ENCODE data around the gene KCTD2.

Gene KCTD2

GRCh38 chr17:75103601-75104554, 56.9 kb downstream of the KCTD2 start:
- Histone ChIP-seq H2AFZ (no peak overlapping the region), H3K79me2 (no peaks in the 10 kb centered on the region), H3K36me3 (ENCODE audit: control insufficient read depth, insufficient read depth, low read length) (no peaks in the 10 kb centered on the region), H3K9ac (no peak overlapping the region), H3K4me3 (ENCODE audit: low read depth, low read length) (no peak overlapping the region), H3K4me1 (peaks cover 3% of the 10 kb centered on the region), H3K27ac (no peak overlapping the region), H3K27me3 (ENCODE audit: control insufficient read depth, insufficient read depth, low read length) (no peaks in the 10 kb centered on the region), H3K4me2 (ENCODE audit: low read length) (no peak overlapping the region), H3K9me3 (ENCODE audit: control insufficient read depth, low read length) (no peaks in the 10 kb centered on the region)
- no peak for TF ChIP-seq CTCF (IDR thresholded peaks at IDR 0.05)

GRCh38 chr17:75105126-75106080, 58.4 kb downstream of the KCTD2 start:
- H3K27ac ChIP-seq: peak overlapping the region; percentile 19

GRCh38 chr17:75108193-75108592, 61.2 kb downstream of the KCTD2 start:
- H3K4me1 ChIP-seq: peaks cover 11% of the 10 kb centered on the region
- no peak overlapping the region for H3K4me3 ChIP-seq (ENCODE audit: low read depth, low read length)
- H3K79me2 ChIP-seq: no peaks in the 10 kb centered on the region
- no peak for TF ChIP-seq CTCF (IDR thresholded peaks at IDR 0.05)
- no peaks in the 10 kb centered on the region for H3K9me3 ChIP-seq (ENCODE audit: control insufficient read depth, low read length)
- H3K36me3 ChIP-seq (ENCODE audit: control insufficient read depth, insufficient read depth, low read length): no peaks in the 10 kb centered on the region
- no peak overlapping the region for H3K4me2 ChIP-seq (ENCODE audit: low read length)
- no peaks in the 10 kb centered on the region for H3K27me3 ChIP-seq (ENCODE audit: control insufficient read depth, insufficient read depth, low read length)
- H3K9ac ChIP-seq: no peak overlapping the region
- no peak overlapping the region for H3K27ac ChIP-seq
- no peak overlapping the region for H2AFZ ChIP-seq

More at GRCh38 chr17:75105126-75106080, 58.4 kb downstream of the KCTD2 start:
- peaks cover 8% of the 10 kb centered on the region for H3K4me1 ChIP-seq
- H2AFZ ChIP-seq: no peak overlapping the region
- no peak overlapping the region for H3K9ac ChIP-seq
- no peaks in the 10 kb centered on the region for H3K36me3 ChIP-seq (ENCODE audit: control insufficient read depth, insufficient read depth, low read length)
- no peaks in the 10 kb centered on the region for H3K27me3 ChIP-seq (ENCODE audit: control insufficient read depth, insufficient read depth, low read length)
- no peaks in the 10 kb centered on the region for H3K79me2 ChIP-seq
- peak; percentile 91 for TF ChIP-seq CTCF (IDR thresholded peaks at IDR 0.05)
- no peak overlapping the region for H3K4me3 ChIP-seq (ENCODE audit: low read depth, low read length)
- H3K4me2 ChIP-seq (ENCODE audit: low read length): no peak overlapping the region
- no peaks in the 10 kb centered on the region for H3K9me3 ChIP-seq (ENCODE audit: control insufficient read depth, low read length)

GRCh38 chr17:75109046-75109406, 62.0 kb downstream of the KCTD2 start:
- no peaks in the 10 kb centered on the region for H3K9me3 ChIP-seq (ENCODE audit: control insufficient read depth, low read length)
- H3K27ac ChIP-seq: no peak overlapping the region
- no peaks in the 10 kb centered on the region for H3K79me2 ChIP-seq
- peak overlapping the region; percentile 90 for H3K4me2 ChIP-seq (ENCODE audit: low read length)
- H3K36me3 ChIP-seq (ENCODE audit: control insufficient read depth, insufficient read depth, low read length): no peaks in the 10 kb centered on the region
- H2AFZ ChIP-seq: peak overlapping the region; percentile 83
- H3K4me1 ChIP-seq: peaks cover 11% of the 10 kb centered on the region
- no peak overlapping the region for H3K9ac ChIP-seq
- no peak for TF ChIP-seq CTCF (IDR thresholded peaks at IDR 0.05)
- no peak overlapping the region for H3K4me3 ChIP-seq (ENCODE audit: low read depth, low read length)
- no peaks in the 10 kb centered on the region for H3K27me3 ChIP-seq (ENCODE audit: control insufficient read depth, insufficient read depth, low read length)
